A549 (cell line): ENCODE measurements around the gene DEF6. TPM values are rescaled to one million over a fixed set of nuclear protein-coding genes. Genes with fewer than 3 reads are reported as not detected.

Experiments
- ATAC-seq, 2 experiments: fragments of 200-7000 bp in 1 of 2; fragments of >200 bp in 1 of 2; cut with Nextera tagmentation in 1 of 2; cut with Tn5 transposase in 1 of 2; 3 replicates each; pipeline versions ENCODE4 v1.8.0 to v1.9.1; 2018 to 2020; ENCODE audit warnings: mild to moderate bottlenecking in 1 of 2, moderate library complexity in 1 of 2
- CTCF ChIA-PET: fragments of 300-600 bp; sonication (Branson Sonifier 250); formaldehyde crosslinking; extraction: SDS; loops from one replicate; lab custom pipeline; 2021; ENCODE audit warnings: antibody characterized with exemption, inconsistent platforms; lab: Yijun Ruan, JAX
- POLR2A ChIA-PET: fragments of 350-600 bp; formaldehyde crosslinking; extraction: SDS; loops from one replicate; lab custom pipeline; 2021; ENCODE audit warnings: antibody characterized with exemption, inconsistent platforms; lab: Yijun Ruan, JAX
- DNase-seq, 2 experiments: peaks; one replicate each; pipeline versions ENCODE4 v3.0.0 to v3.0.0-alpha.2; 2011 to 2016; ENCODE audit warnings: low read depth in 1 of 2, low spot score in 1 of 2
- FAIRE-seq: peaks from 2 replicates; lab custom pipeline; 2011; peaks lifted over from hg19 to GRCh38; lab: Jason Lieb, UNC
- H3K27ac ChIP-seq, 2 experiments: fragments of >200 bp; sonication (Bioruptor Twin); formaldehyde crosslinking; 3 replicates each; pipeline ENCODE4 v1.5.1; 2016 to 2017
- H3K4me1 ChIP-seq: fragments of >200 bp; sonication (Bioruptor Twin); formaldehyde crosslinking; 3 replicates; pipeline ENCODE4 v1.6.1; 2016
- H3K4me2 ChIP-seq: fragments of >200 bp; sonication (Bioruptor Twin); formaldehyde crosslinking; 3 replicates; pipeline ENCODE4 v1.6.1; 2016
- H3K4me3 ChIP-seq: fragments of >200 bp; sonication (Bioruptor Twin); formaldehyde crosslinking; 3 replicates; pipeline ENCODE4 v1.5.1; 2016
- H3K9me3 ChIP-seq: fragments of >200 bp; sonication (Bioruptor Twin); formaldehyde crosslinking; 3 replicates; pipeline ENCODE4 v1.6.1; 2016
- BHLHE40 ChIP-seq: IDR thresholded peaks from 2 replicates; pipeline ENCODE4 v1.6.1; 2012; ENCODE audit warnings: low read depth, low read length, inconsistent platforms
- CBX8 ChIP-seq: fragments of 200-600 bp; sonication (generic); IDR thresholded peaks from 2 replicates; pipeline ENCODE4 v1.6.1; 2016
- CEBPB ChIP-seq, 2 experiments: fragments of >200 bp in 1 of 2; sonication (Bioruptor Twin) in 1 of 2; formaldehyde crosslinking in 1 of 2; IDR thresholded peaks; 2 replicates each; pipeline ENCODE4 v1.6.1; 2012 to 2016
- CHD2 ChIP-seq: fragments of 150-350 bp; IDR thresholded peaks from 2 replicates; pipeline ENCODE4 v1.6.1; 2014; ENCODE audit warnings: low read length; ENCODE audit not compliant: partially characterized antibody
- CHD4 ChIP-seq: fragments of 200-600 bp; sonication (generic); IDR thresholded peaks from 2 replicates; pipeline ENCODE4 v1.6.1; 2016; ENCODE audit warnings: antibody characterized with exemption, mild to moderate bottlenecking, borderline replicate concordance
- CTCF ChIP-seq: fragments of >200 bp; sonication (Bioruptor Twin); formaldehyde crosslinking; IDR thresholded peaks from 3 replicates; pipeline ENCODE4 v1.5.1; 2016
- EHF ChIP-seq: fragments of 250-450 bp; sonication (Bioruptor Pico); IDR thresholded peaks from 2 replicates; pipeline ENCODE4 v1.5.0; 2020; ENCODE audit warnings: mild to moderate bottlenecking
- EP300 ChIP-seq, 2 experiments: fragments of >200 bp; sonication (Bioruptor Twin); formaldehyde crosslinking; IDR thresholded peaks; 2 replicates in 1 of 2; 3 replicates in 1 of 2; pipeline ENCODE4 v1.6.1; 2016 to 2017
- FOSB ChIP-seq: fragments of 250-450 bp; sonication (Bioruptor Pico); IDR thresholded peaks from 2 replicates; pipeline ENCODE4 v1.5.0; 2020; ENCODE audit warnings: mild to moderate bottlenecking, moderate library complexity
- FOSL2 ChIP-seq, 2 experiments: fragments of 450-650 bp in 1 of 2; fragments of >200 bp in 1 of 2; sonication (Bioruptor Twin) in 1 of 2; formaldehyde crosslinking; IDR thresholded peaks; 2 replicates each; pipeline versions ENCODE4 v1.5.0 to v1.6.1; 2016 to 2020; ENCODE audit warnings: mild to moderate bottlenecking in 1 of 2, moderate library complexity in 1 of 2
- FOXS1 ChIP-seq: fragments of 250-450 bp; sonication (Bioruptor Pico); IDR thresholded peaks from 2 replicates; pipeline ENCODE4 v1.5.0; 2020; ENCODE audit warnings: mild to moderate bottlenecking, moderate library complexity
- GATA3 ChIP-seq: IDR thresholded peaks from 2 replicates; pipeline ENCODE4 v1.6.1; 2012; ENCODE audit warnings: borderline replicate concordance
- HEYL ChIP-seq: fragments of 250-450 bp; sonication (Bioruptor Pico); IDR thresholded peaks from 2 replicates; pipeline ENCODE4 v1.8.0; 2021; ENCODE audit warnings: mild to moderate bottlenecking, moderate library complexity
- HOXB13 ChIP-seq: fragments of 250-450 bp; sonication (Bioruptor Pico); IDR thresholded peaks from 2 replicates; pipeline ENCODE4 v1.5.0; 2020; ENCODE audit warnings: low read depth, mild to moderate bottlenecking, moderate library complexity
- HOXB5 ChIP-seq: fragments of 250-450 bp; sonication (Bioruptor Pico); IDR thresholded peaks from 2 replicates; pipeline ENCODE4 v1.5.0; 2020; ENCODE audit warnings: mild to moderate bottlenecking, moderate library complexity
- JUN ChIP-seq, 2 experiments: fragments of >200 bp; sonication (Bioruptor Twin); formaldehyde crosslinking; IDR thresholded peaks; 2 replicates in 1 of 2; 3 replicates in 1 of 2; pipeline ENCODE4 v1.6.1; 2016 to 2017
- JUNB ChIP-seq: fragments of >200 bp; sonication (Bioruptor Twin); formaldehyde crosslinking; IDR thresholded peaks from 2 replicates; pipeline ENCODE4 v1.6.1; 2016
- KDM1A ChIP-seq: fragments of 200-600 bp; sonication (generic); IDR thresholded peaks from 2 replicates; pipeline ENCODE4 v1.6.1; 2016; ENCODE audit warnings: low read depth, mild to moderate bottlenecking
- MYC ChIP-seq: IDR thresholded peaks from 2 replicates; pipeline ENCODE4 v1.6.1; 2012; ENCODE audit warnings: mild to moderate bottlenecking, inconsistent platforms, low read length, improper control_type of control experiment, borderline replicate concordance
- NPAS2 ChIP-seq: fragments of 250-450 bp; sonication (Bioruptor Pico); IDR thresholded peaks from 2 replicates; pipeline ENCODE4 v1.8.0; 2022; ENCODE audit warnings: mild to moderate bottlenecking, moderate library complexity, borderline replicate concordance
- NR3C1 ChIP-seq: fragments of >200 bp; sonication (Bioruptor Twin); formaldehyde crosslinking; IDR thresholded peaks from 3 replicates; pipeline ENCODE4 v1.6.1; 2017
- POLR2AphosphoS2 ChIP-seq: conservative IDR thresholded peaks from 2 replicates; pipeline ENCODE4 v1.6.1; 2012; ENCODE audit warnings: low read length, improper control_type of control experiment, inconsistent platforms
- RFX5 ChIP-seq: fragments of 450-650 bp; IDR thresholded peaks from 2 replicates; pipeline ENCODE4 v1.7.1; 2014; ENCODE audit warnings: antibody characterized with exemption, mild to moderate bottlenecking, moderate library complexity
- RNF2 ChIP-seq: fragments of 200-600 bp; sonication (generic); IDR thresholded peaks from 2 replicates; pipeline ENCODE4 v1.6.1; 2016; ENCODE audit warnings: low read depth, mild to moderate bottlenecking, antibody characterized with exemption, moderate library complexity, borderline replicate concordance
- ZNF302 ChIP-seq: fragments of 250-450 bp; sonication (Bioruptor Pico); IDR thresholded peaks from 2 replicates; pipeline ENCODE4 v1.9.0; 2021; ENCODE audit warnings: inconsistent platforms, mild to moderate bottlenecking, moderate library complexity
- WGBS: methylation state at CpG from one replicate; pipeline ENCODE4 v1.1.6; 2017; ENCODE audit errors: missing lambda C conversion rate; 5-methylcytosine and 5-hydroxymethylcytosine counted together
- polyA plus RNA-seq, 4 experiments: library from polyadenylated mRNA; depleted of rRNA in 3 of 4; stranded (reverse); fragments of >200 nt; fragmentation: RNase III in 1 of 4; extraction: RNeasy Plus Mini Kit Qiagen cat#74134 plus additional on column Dnase treatment in 1 of 4; gene quantifications; 2 replicates in 3 of 4; 3 replicates in 1 of 4; pipeline ENCODE4 v1.2.3, GENCODE V29; 2011 to 2017
- TF ChIP-seq, protein P1 (sequence below): fragments of >200 bp; sonication (Bioruptor Twin); formaldehyde crosslinking; IDR thresholded peaks from 3 replicates; pipeline ENCODE4 v1.6.1; 2016
- TF ChIP-seq, protein P2 (sequence below): fragments of 150-350 bp; IDR thresholded peaks from 2 replicates; pipeline ENCODE4 v1.6.1; 2014; ENCODE audit warnings: low read depth, mild to moderate bottlenecking, low read length
- TF ChIP-seq, protein P3 (sequence below): fragments of >200 bp; sonication (Bioruptor Twin); formaldehyde crosslinking; IDR thresholded peaks from 2 replicates; pipeline ENCODE4 v1.6.1; 2016
- TF ChIP-seq, protein P4 (sequence below): IDR thresholded peaks from 2 replicates; pipeline ENCODE4 v1.6.1; 2012

The DEF6 gene
- polyA plus RNA-seq, 2 of the 4 experiments (the other 2 are of a cell fraction): 0.05 TPM

DNA sequence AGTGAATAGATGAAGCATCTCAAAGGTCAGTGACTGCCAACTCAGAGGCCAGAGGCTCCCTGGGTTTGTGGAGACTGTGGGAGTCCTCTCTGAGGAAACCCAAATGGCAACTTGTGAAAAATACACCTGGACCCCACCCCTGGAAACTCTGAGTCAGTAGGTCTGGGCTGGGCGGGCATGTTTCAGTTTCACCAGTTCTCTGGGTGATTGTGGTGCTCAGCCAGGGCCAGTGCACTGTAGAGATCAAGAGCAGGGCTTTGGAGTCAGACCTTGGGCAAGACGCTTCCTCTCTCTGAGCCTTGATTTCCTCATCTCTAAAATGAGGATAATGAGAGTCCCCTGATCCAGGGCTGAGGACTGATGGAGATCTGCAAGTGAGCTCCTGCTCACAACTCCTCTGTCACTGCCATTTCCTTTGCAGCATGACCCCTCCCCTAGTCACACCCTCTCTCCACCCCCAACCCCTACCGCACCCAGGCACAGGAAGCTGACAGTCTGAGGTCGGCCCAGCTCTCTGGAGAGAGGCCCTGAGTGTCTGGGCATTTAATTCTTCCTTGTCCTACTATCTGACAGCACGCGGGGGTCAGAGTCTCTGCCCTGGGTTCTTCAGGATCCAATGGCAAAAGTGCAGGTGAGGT lies 5.1 kb downstream of the DEF6 start:
- Histone ChIP-seq H3K4me3 (no peak overlapping the region), H3K9me3 (no peaks in the 10 kb centered on the region)
- no peak for TF ChIP-seq EP300 (IDR thresholded peaks at IDR 0.05)
- TF ChIP-seq CHD2: no peak
- TF ChIP-seq HOXB13 (CRISPR knock-in tag): no peak
- TF ChIP-seq, protein P1, sequence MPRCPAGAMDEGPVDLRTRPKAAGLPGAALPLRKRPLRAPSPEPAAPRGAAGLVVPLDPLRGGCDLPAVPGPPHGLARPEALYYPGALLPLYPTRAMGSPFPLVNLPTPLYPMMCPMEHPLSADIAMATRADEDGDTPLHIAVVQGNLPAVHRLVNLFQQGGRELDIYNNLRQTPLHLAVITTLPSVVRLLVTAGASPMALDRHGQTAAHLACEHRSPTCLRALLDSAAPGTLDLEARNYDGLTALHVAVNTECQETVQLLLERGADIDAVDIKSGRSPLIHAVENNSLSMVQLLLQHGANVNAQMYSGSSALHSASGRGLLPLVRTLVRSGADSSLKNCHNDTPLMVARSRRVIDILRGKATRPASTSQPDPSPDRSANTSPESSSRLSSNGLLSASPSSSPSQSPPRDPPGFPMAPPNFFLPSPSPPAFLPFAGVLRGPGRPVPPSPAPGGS: no peak
- TF ChIP-seq FOSB: no peak
- TF ChIP-seq HOXB5: no peak
- no peak for TF ChIP-seq NR3C1
- no peak for TF ChIP-seq RFX5
- TF ChIP-seq, protein P2, sequence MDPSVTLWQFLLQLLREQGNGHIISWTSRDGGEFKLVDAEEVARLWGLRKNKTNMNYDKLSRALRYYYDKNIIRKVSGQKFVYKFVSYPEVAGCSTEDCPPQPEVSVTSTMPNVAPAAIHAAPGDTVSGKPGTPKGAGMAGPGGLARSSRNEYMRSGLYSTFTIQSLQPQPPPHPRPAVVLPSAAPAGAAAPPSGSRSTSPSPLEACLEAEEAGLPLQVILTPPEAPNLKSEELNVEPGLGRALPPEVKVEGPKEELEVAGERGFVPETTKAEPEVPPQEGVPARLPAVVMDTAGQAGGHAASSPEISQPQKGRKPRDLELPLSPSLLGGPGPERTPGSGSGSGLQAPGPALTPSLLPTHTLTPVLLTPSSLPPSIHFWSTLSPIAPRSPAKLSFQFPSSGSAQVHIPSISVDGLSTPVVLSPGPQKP: no peak
- TF ChIP-seq KDM1A: no peak
- no peak for TF ChIP-seq EHF
- no peak for TF ChIP-seq ZNF302 (CRISPR knock-in tag)
- no peak for TF ChIP-seq HEYL (CRISPR knock-in tag)
- TF ChIP-seq, protein P3, sequence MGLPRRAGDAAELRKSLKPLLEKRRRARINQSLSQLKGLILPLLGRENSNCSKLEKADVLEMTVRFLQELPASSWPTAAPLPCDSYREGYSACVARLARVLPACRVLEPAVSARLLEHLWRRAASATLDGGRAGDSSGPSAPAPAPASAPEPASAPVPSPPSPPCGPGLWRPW: no peak
- TF ChIP-seq, all 56 proteins: peak for 0
- Histone ChIP-seq H3K27ac (no peak overlapping the region), H3K4me1 (no peaks in the 10 kb centered on the region), H3K4me2 (no peak overlapping the region)
- ATAC-seq: peak in 1 of 2 experiments; percentile 47; a peak in 3 of 6 replicates
- POLR2A ChIA-PET: no interaction called here
- DNase-seq: no peak
- CTCF ChIA-PET: interaction anchor here (1.7 kb wide), 1 partner anchor 147 kb away, joined by 4 read pairs; no protein-coding TSS in a partner anchor
- FAIRE-seq: no peak
- 58% methylated on average over 6 of the region's 6 CpGs for WGBS

- DNase-seq (no peak), FAIRE-seq (no peak), ATAC-seq (no peak)
- Histone ChIP-seq H3K4me2 (no peak overlapping the region), H3K9me3 (no peaks in the 10 kb centered on the region), H3K27ac (no peak overlapping the region)
- ChIA-PET CTCF (interaction anchor here (1.7 to 2.0 kb wide), 2 partner anchors 9 to 145 kb away, joined by 4 to 7 read pairs; no protein-coding TSS in a partner anchor), POLR2A (no interaction called here)
- WGBS: 68% methylated on average over 1 of the region's 1 CpG
- TF ChIP-seq FOSL2 (IDR thresholded peaks at IDR 0.05): no peak
- TF ChIP-seq FOSL2 (CRISPR knock-in tag; IDR thresholded peaks at IDR 0.05): no peak
- no peak for TF ChIP-seq CEBPB (IDR thresholded peaks at IDR 0.05)
- TF ChIP-seq EHF: no peak
- no peak for TF ChIP-seq CTCF
- TF ChIP-seq, all 56 proteins: peak for 0
- Histone ChIP-seq H3K4me3 (no peak overlapping the region), H3K4me1 (no peaks in the 10 kb centered on the region)
Observed at GRCh38 chr6:35304299-35304698, 6.7 kb downstream of the DEF6 start.

DNA sequence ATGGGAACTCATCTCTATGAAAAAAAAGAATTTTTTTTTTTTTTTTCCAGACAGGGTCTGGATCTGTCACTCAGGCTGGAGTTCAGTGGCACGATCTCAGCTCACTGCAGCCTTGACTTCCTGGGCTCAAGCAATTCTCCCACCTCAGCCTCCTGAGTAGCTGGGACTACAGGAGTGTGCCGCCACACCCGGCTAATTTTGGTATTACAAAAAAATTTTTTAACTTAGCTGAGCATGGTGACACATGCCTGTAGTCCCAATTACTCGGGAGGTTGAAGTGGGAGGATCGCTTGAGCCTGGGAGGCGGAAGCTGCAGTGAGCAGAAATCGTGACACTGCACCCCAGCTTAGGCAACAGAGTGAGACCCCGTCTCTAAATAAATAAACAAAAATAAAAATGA lies 7.5 kb downstream of the DEF6 start:
- 59% methylated on average over 8 of the region's 8 CpGs for WGBS
- Histone ChIP-seq H3K9me3 (no peaks in the 10 kb centered on the region), H3K4me1 (no peaks in the 10 kb centered on the region), H3K4me3 (no peak overlapping the region), H3K4me2 (no peak overlapping the region), H3K27ac (no peak overlapping the region)
- DNase-seq (peak in 1 of 2 experiments; percentile 19), ATAC-seq (peak in 1 of 2 experiments; percentile 74; a peak in 3 of 6 replicates), FAIRE-seq (no peak)
- ChIA-PET CTCF (interaction anchor here (0.9 to 2.0 kb wide), 3 partner anchors 9 to 37 kb away, joined by 3 to 7 read pairs (median 4); no protein-coding TSS in a partner anchor), POLR2A (no interaction called here)
- TF ChIP-seq JUNB (no peak), CHD2 (no peak), GATA3 (no peak), FOSB (no peak), MYC (no peak), CHD4 (no peak), HOXB13 (CRISPR knock-in tag) (no peak), FOXS1 (no peak), CBX8 (no peak), BHLHE40 (no peak), NPAS2 (CRISPR knock-in tag) (no peak), JUN (IDR thresholded peaks at IDR 0.05) (no peak), RNF2 (no peak), POLR2AphosphoS2 (no peak)
- TF ChIP-seq, protein P4, sequence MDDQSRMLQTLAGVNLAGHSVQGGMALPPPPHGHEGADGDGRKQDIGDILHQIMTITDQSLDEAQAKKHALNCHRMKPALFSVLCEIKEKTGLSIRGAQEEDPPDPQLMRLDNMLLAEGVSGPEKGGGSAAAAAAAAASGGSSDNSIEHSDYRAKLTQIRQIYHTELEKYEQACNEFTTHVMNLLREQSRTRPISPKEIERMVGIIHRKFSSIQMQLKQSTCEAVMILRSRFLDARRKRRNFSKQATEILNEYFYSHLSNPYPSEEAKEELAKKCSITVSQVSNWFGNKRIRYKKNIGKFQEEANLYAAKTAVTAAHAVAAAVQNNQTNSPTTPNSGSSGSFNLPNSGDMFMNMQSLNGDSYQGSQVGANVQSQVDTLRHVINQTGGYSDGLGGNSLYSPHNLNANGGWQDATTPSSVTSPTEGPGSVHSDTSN: no peak
